Mesendoderm (in vitro differentiated cells): Measurements from ENCODE around the gene PCDHB10.
"Not testable (repeated sequence)": the region's sequence is repeated elsewhere in the genome, so short reads cannot be mapped to it uniquely, and the experiment has no call there.

Source experiments
- DNase-seq: peaks from one replicate; pipeline ENCODE4 v3.0.0; 2013
- H2AK5ac ChIP-seq: 2 replicates; pipeline ENCODE4 v1.6.1; 2013; ENCODE audit warnings: low read length, inconsistent platforms
- H2BK120ac ChIP-seq: 2 replicates; pipeline ENCODE4 v1.6.1; 2013; ENCODE audit warnings: low read depth, mild to moderate bottlenecking, low read length, moderate library complexity, mixed read lengths
- H2BK15ac ChIP-seq: replicated peaks from 2 replicates; pipeline ENCODE4 v1.6.1; 2013; ENCODE audit warnings: low read depth, mild to moderate bottlenecking, moderate library complexity
- H2BK5ac ChIP-seq: 2 replicates; pipeline ENCODE4 v1.6.1; 2013; ENCODE audit warnings: low read length, inconsistent platforms
- H3K18ac ChIP-seq: 2 replicates; pipeline ENCODE4 v1.6.1; 2013; ENCODE audit warnings: mild to moderate bottlenecking, low read length, mixed read lengths
- H3K23ac ChIP-seq: one replicate; pipeline ENCODE4 v1.6.1; 2013; ENCODE audit warnings: low read length
- H3K27ac ChIP-seq: 2 replicates; pipeline ENCODE4 v1.5.1; 2013; ENCODE audit warnings: low read depth, mild to moderate bottlenecking, inconsistent platforms, low read length, moderate library complexity
- H3K27me3 ChIP-seq: 2 replicates; pipeline ENCODE4 v1.6.1; 2013; ENCODE audit warnings: low read length, control low read depth, mild to moderate bottlenecking, inconsistent platforms; ENCODE audit not compliant: insufficient read depth, poor library complexity
- H3K36me3 ChIP-seq: 2 replicates; pipeline ENCODE4 v1.6.1; 2013; ENCODE audit warnings: low read length, inconsistent platforms; ENCODE audit not compliant: control insufficient read depth, insufficient read depth
- H3K4ac ChIP-seq: one replicate; pipeline ENCODE4 v1.6.1; 2013; ENCODE audit warnings: low read depth, mild to moderate bottlenecking, low read length, moderate library complexity
- H3K4me1 ChIP-seq: 2 replicates; pipeline ENCODE4 v1.6.1; 2013; ENCODE audit warnings: low read depth, low read length, inconsistent platforms; ENCODE audit not compliant: control insufficient read depth
- H3K4me2 ChIP-seq: 2 replicates; pipeline ENCODE4 v1.6.1; 2013; ENCODE audit warnings: low read length
- H3K4me3 ChIP-seq: 2 replicates; pipeline ENCODE4 v1.5.1; 2013; ENCODE audit warnings: mild to moderate bottlenecking, low read length
- H3K56ac ChIP-seq: one replicate; pipeline ENCODE4 v1.6.1; 2013; ENCODE audit warnings: low read length
- H3K79me1 ChIP-seq: 2 replicates; pipeline ENCODE4 v1.6.1; 2013; ENCODE audit warnings: low read length, inconsistent platforms
- H3K79me2 ChIP-seq: 2 replicates; pipeline ENCODE4 v1.6.1; 2013; ENCODE audit warnings: mild to moderate bottlenecking, low read length; ENCODE audit not compliant: control insufficient read depth, insufficient read depth
- H3K9ac ChIP-seq: 2 replicates; pipeline ENCODE4 v1.6.1; 2013; ENCODE audit warnings: low read length, inconsistent platforms
- H4K5ac ChIP-seq: one replicate; pipeline ENCODE4 v1.6.1; 2013; ENCODE audit warnings: low read length
- H4K8ac ChIP-seq: one replicate; pipeline ENCODE4 v1.6.1; 2013; ENCODE audit warnings: low read depth, mild to moderate bottlenecking, control low read depth, low read length, moderate library complexity
- WGBS: extraction: QIAGEN DNeasy Blood & Tissue Kit; methylation state at CpG from one replicate; pipeline ENCODE4 v1.1.7; 2013; ENCODE audit warnings: low lambda C conversion rate, missing lambda C conversion rate; ENCODE audit not compliant: insufficient coverage; ENCODE audit errors: extremely low coverage; 5-methylcytosine and 5-hydroxymethylcytosine counted together

Gene PCDHB10

DNA sequence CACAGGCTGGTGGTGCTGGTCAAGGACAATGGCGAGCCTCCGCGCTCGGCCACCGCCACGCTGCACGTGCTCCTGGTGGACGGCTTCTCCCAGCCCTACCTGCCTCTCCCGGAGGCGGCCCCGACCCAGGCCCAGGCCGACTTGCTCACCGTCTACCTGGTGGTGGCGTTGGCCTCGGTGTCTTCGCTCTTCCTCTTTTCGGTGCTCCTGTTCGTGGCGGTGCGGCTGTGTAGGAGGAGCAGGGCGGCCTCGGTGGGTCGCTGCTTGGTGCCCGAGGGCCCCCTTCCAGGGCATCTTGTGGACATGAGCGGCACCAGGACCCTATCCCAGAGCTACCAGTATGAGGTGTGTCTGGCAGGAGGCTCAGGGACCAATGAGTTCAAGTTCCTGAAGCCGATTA, 23.9 kb downstream of the PCDHB10 start:
- not testable (repeated sequence) for H3K4me2 ChIP-seq, H3K23ac ChIP-seq, H2BK120ac ChIP-seq, H3K79me1 ChIP-seq, H3K56ac ChIP-seq, H3K36me3 ChIP-seq, H3K4me3 ChIP-seq, H2AK5ac ChIP-seq, H4K8ac ChIP-seq, H3K4me1 ChIP-seq, H3K79me2 ChIP-seq, H2BK5ac ChIP-seq, H2BK15ac ChIP-seq, H3K27ac ChIP-seq, H3K9ac ChIP-seq, H3K18ac ChIP-seq, DNase-seq, H3K27me3 ChIP-seq, H3K4ac ChIP-seq, H4K5ac ChIP-seq
- no CpG with 5 or more reads among the region's 26 CpGs for WGBS

DNA sequence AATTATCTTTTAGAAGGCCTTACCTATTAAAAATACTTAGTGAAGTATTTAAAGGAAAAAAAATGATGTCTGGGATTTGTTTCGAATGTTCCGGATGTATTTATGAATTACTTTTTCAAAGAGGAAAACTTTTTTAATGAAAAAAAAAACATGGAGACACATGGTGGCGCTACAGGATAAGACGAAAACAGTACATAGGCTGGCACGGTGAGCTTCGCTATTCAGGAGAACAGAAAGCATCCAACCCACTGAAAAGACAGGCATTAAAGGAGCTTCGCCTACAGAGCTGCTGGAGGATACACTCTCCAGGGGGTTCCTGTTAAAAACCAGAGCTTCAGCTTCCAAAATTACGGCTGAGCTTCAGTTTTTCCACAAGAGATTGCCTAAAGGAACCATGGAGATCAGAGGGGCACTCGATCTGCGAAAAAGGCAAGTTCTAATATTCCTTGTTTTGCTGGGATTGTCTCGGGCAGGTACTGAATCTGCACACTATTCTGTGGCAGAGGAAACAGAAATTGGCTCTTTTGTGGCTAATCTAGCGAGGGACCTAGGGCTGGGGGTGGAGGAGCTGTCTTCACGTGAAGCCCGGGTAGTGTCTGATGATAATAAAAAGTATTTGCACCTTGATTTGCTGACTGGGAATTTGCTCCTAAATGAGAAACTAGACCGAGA, 31.1 kb downstream of the PCDHB10 start, which contains the start of gene PCDHB14:
TSS of gene PCDHB14 (plus strand) at position 232 of the 672 bp plus-strand sequence. CDS start at position 395, 163 bp downstream.
- no peak within 1 kb of the TSS for H2BK120ac ChIP-seq
- no peak within 1 kb of the TSS for H3K4me2 ChIP-seq
- H3K4me1 ChIP-seq: no peaks in the 10 kb centered on the region
- H4K5ac ChIP-seq: no peak within 1 kb of the TSS
- no peak within 1 kb of the TSS for H3K23ac ChIP-seq
- H3K36me3 ChIP-seq: no peaks in the 10 kb centered on the region
- H2BK15ac ChIP-seq: no peak within 1 kb of the TSS
- WGBS: no CpG with 5 or more reads among the region's 15 CpGs
- peak within 1 kb of the TSS; percentile 81 for H3K4ac ChIP-seq
- H3K27ac ChIP-seq: no peak within 1 kb of the TSS
- peak within 1 kb of the TSS; percentile 54 for H3K9ac ChIP-seq
- H3K4me3 ChIP-seq: no peak within 1 kb of the TSS
- H3K79me1 ChIP-seq: no peaks in the 10 kb centered on the region
- H2BK5ac ChIP-seq: no peak within 1 kb of the TSS
- H3K79me2 ChIP-seq: no peaks in the 10 kb centered on the region
- no peaks in the 10 kb centered on the region for H3K27me3 ChIP-seq
- H3K18ac ChIP-seq: peak within 1 kb of the TSS; percentile 90
- H3K56ac ChIP-seq: peak within 1 kb of the TSS; percentile 71
- H4K8ac ChIP-seq: no peak within 1 kb of the TSS
- DNase-seq: peak; percentile 86
- no peak within 1 kb of the TSS for H2AK5ac ChIP-seq

DNA sequence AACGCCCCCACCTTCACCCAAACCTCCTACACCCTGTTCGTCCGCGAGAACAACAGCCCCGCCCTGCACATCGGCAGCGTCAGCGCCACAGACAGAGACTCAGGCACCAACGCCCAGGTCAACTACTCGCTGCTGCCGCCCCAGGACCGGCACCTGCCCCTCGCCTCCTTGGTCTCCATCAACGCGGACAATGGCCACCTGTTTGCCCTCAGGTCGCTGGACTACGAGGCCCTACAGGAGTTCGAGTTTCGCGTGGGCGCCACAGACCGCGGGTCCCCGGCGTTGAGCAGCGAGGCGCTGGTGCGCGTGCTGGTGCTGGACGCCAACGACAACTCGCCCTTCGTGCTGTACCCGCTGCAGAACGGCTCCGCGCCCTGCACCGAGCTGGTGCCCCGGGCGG, 32.7 kb downstream of the PCDHB10 start:
- H3K4me1 ChIP-seq, H3K18ac ChIP-seq, H3K9ac ChIP-seq, H3K4me2 ChIP-seq, H3K27ac ChIP-seq, H4K8ac ChIP-seq, H2BK5ac ChIP-seq, H2BK15ac ChIP-seq, H3K79me2 ChIP-seq, H2BK120ac ChIP-seq, DNase-seq, H4K5ac ChIP-seq, H2AK5ac ChIP-seq, H3K27me3 ChIP-seq, H3K4me3 ChIP-seq, H3K79me1 ChIP-seq, H3K56ac ChIP-seq, H3K23ac ChIP-seq, H3K36me3 ChIP-seq, H3K4ac ChIP-seq: not testable (repeated sequence)
- no CpG with 5 or more reads among the region's 40 CpGs for WGBS

DNA sequence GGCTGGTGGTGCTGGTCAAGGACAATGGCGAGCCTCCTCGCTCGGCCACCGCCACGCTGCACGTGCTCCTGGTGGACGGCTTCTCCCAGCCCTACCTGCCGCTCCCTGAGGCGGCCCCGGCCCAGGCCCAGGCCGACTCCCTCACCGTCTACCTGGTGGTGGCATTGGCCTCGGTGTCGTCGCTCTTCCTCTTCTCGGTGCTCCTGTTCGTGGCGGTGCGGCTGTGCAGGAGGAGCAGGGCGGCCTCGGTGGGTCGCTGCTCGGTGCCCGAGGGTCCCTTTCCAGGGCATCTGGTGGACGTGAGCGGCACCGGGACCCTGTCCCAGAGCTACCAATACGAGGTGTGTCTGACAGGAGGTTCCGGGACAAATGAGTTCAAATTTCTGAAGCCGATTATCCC, 33.3 kb downstream of the PCDHB10 start:
- not testable (repeated sequence) for H3K18ac ChIP-seq, H4K8ac ChIP-seq, H3K23ac ChIP-seq, H3K4ac ChIP-seq, H2BK15ac ChIP-seq, H3K27me3 ChIP-seq, H3K79me1 ChIP-seq, DNase-seq, H4K5ac ChIP-seq, H3K36me3 ChIP-seq, H2AK5ac ChIP-seq, H2BK5ac ChIP-seq, H3K4me3 ChIP-seq, H3K79me2 ChIP-seq, H2BK120ac ChIP-seq, H3K9ac ChIP-seq, H3K27ac ChIP-seq, H3K4me2 ChIP-seq, H3K4me1 ChIP-seq, H3K56ac ChIP-seq
- no CpG with 5 or more reads among the region's 30 CpGs for WGBS

DNA sequence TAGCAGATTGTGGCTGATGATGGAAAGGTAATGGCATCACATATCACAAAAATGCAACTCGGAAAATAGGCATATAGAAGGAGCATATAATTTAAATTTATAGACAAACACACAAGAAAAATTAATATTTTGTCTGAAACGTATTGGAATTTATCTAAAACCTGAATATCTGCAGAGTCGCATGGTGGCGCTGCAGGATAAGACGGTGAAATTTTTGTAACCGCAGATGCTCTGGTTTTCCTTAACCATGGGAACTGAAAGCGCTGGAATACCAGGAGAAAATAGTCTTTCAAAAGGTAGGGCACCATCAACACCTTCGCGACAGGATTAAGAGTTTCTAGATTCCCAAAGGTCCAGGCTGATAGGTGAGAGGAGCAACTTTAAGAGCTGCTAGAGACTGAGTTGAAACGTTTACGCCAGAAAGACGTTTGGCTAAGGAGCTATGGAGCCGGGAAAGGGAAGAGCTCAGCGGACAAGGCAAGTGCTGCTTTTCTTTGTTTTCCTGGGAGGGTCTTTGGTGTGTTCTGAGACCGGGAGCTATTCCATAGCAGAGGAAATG, 42.0 kb downstream of the PCDHB10 start:
- Histone ChIP-seq H3K79me2 (no peaks in the 10 kb centered on the region), H3K4ac (no peak overlapping the region), H3K4me3 (no peak overlapping the region), H2BK120ac (no peak overlapping the region), H4K8ac (no peak overlapping the region), H3K18ac (no peak overlapping the region), H3K36me3 (no peaks in the 10 kb centered on the region), H3K4me1 (no peaks in the 10 kb centered on the region), H3K56ac (no peak overlapping the region), H2BK15ac (no peak overlapping the region), H3K4me2 (no peak overlapping the region), H2AK5ac (no peak overlapping the region), H3K27ac (no peak overlapping the region), H3K9ac (no peak overlapping the region), H3K27me3 (no peaks in the 10 kb centered on the region), H3K79me1 (no peaks in the 10 kb centered on the region), H4K5ac (no peak overlapping the region), H3K23ac (no peak overlapping the region), H2BK5ac (no peak overlapping the region)
- DNase-seq: peak; percentile 11
- no CpG with 5 or more reads among the region's 15 CpGs for WGBS

DNA sequence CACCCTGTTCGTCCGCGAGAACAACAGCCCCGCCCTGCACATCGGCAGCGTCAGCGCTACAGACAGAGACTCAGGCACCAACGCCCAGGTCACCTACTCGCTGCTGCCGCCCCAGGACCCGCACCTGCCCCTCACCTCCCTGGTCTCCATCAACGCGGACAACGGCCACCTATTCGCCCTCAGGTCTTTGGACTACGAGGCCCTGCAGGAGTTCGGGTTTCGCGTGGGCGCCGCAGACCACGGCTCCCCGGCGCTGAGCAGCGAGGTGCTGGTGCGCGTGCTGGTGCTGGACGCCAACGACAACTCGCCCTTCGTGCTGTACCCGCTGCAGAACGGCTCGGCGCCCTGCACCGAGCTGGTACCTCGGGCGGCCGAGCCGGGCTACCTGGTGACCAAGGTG, 43.8 kb downstream of the PCDHB10 start:
- no CpG with 5 or more reads among the region's 40 CpGs for WGBS
- DNase-seq, H2BK5ac ChIP-seq, H2BK120ac ChIP-seq, H3K79me2 ChIP-seq, H3K4me1 ChIP-seq, H3K27ac ChIP-seq, H3K4ac ChIP-seq, H4K8ac ChIP-seq, H3K23ac ChIP-seq, H3K4me2 ChIP-seq, H3K9ac ChIP-seq, H3K36me3 ChIP-seq, H2AK5ac ChIP-seq, H3K56ac ChIP-seq, H3K79me1 ChIP-seq, H3K18ac ChIP-seq, H2BK15ac ChIP-seq, H3K27me3 ChIP-seq, H3K4me3 ChIP-seq, H4K5ac ChIP-seq: not testable (repeated sequence)
